ENCODE results near the gene MBNL2.

MBNL2 gene

GRCh38 chr13:97235549-97236231 is 13.6 kb downstream of the MBNL2 start:
- DNase-seq = peak; percentile 90

GRCh38 chr13:97237388-97237787 is 15.3 kb downstream of the MBNL2 start:
- DNase-seq = no peak

GRCh38 chr13:97238432-97238831 is 16.3 kb downstream of the MBNL2 start:
- DNase-seq = no peak

GRCh38 chr13:97238883-97239282 is 16.8 kb downstream of the MBNL2 start:
- no peak for DNase-seq

GRCh38 chr13:97239306-97239705 is 17.2 kb downstream of the MBNL2 start:
- no peak for DNase-seq

- DNase-seq = no peak
Observed at GRCh38 chr13:97239943-97240787, 18.0 kb downstream of the MBNL2 start.

GRCh38 chr13:97240788-97241734 is 18.9 kb downstream of the MBNL2 start:
- no peak for DNase-seq

- no peak for DNase-seq
Observed at GRCh38 chr13:97241761-97242160, 19.6 kb downstream of the MBNL2 start.

- no peak for DNase-seq
Observed at GRCh38 chr13:97242755-97243497, 20.8 kb downstream of the MBNL2 start.

GRCh38 chr13:97243915-97244781 is 22.0 kb downstream of the MBNL2 start:
- DNase-seq = no peak

- DNase-seq = no peak
Observed at GRCh38 chr13:97245011-97245410, 22.9 kb downstream of the MBNL2 start.

GRCh38 chr13:97246596-97247158 is 24.5 kb downstream of the MBNL2 start:
- DNase-seq = no peak

- no peak for DNase-seq
Observed at GRCh38 chr13:97248243-97248642, 26.1 kb downstream of the MBNL2 start.

GRCh38 chr13:97249093-97249795 is 27.1 kb downstream of the MBNL2 start:
- no peak for DNase-seq

GRCh38 chr13:97249796-97250495 is 27.8 kb downstream of the MBNL2 start:
- no peak for DNase-seq

GRCh38 chr13:97250560-97250959 is 28.4 kb downstream of the MBNL2 start:
- no peak for DNase-seq

GRCh38 chr13:97252735-97253134 is 30.6 kb downstream of the MBNL2 start:
- no peak for DNase-seq

GRCh38 chr13:97253581-97254293 is 31.6 kb downstream of the MBNL2 start:
- no peak for DNase-seq

- DNase-seq = no peak
Observed at GRCh38 chr13:97254816-97255215, 32.7 kb downstream of the MBNL2 start.

Data from NCI-H1092 treated with DMSO at 0.1 percent for 48 hours (cell line).